NK-92 (cell line): ENCODE measurements around the gene PXDN.
"Not testable (repeated sequence)": the region's sequence is repeated elsewhere in the genome, so short reads cannot be mapped to it uniquely, and the experiment has no call there.

Experiments used
- DNase-seq: peaks from one replicate; lab custom pipeline; 2025; ENCODE audit not compliant: unreplicated experiment; lab: John Stamatoyannopoulos, UW

Gene PXDN

GRCh38 chr2:1744446-1745170, at the start of gene PXDN:
Gene PXDN (minus strand): TSS chr2:1744515. CDS start chr2:1744455, 60 bp downstream.
- no peak for DNase-seq

GRCh38 chr2:1793868-1794445, 49.6 kb upstream of the PXDN start:
- DNase-seq: no peak

- DNase-seq: no peak
Observed at GRCh38 chr2:1793001-1793867, 48.9 kb upstream of the PXDN start.

GRCh38 chr2:1791685-1792435, 47.5 kb upstream of the PXDN start:
- no peak for DNase-seq

GRCh38 chr2:1791006-1791605, 46.8 kb upstream of the PXDN start:
- no peak for DNase-seq

- DNase-seq: no peak
Observed at GRCh38 chr2:1790473-1790872, 46.2 kb upstream of the PXDN start.

GRCh38 chr2:1789610-1790009, 45.3 kb upstream of the PXDN start:
- no peak for DNase-seq

- DNase-seq: no peak
Observed at GRCh38 chr2:1788478-1788959, 44.2 kb upstream of the PXDN start.

- no peak for DNase-seq
Observed at GRCh38 chr2:1787755-1788477, 43.6 kb upstream of the PXDN start.

GRCh38 chr2:1784986-1785617, 40.8 kb upstream of the PXDN start:
- DNase-seq: no peak

GRCh38 chr2:1784087-1784486, 39.8 kb upstream of the PXDN start:
- no peak for DNase-seq

GRCh38 chr2:1782514-1782913, 38.2 kb upstream of the PXDN start:
- no peak for DNase-seq

- DNase-seq: no peak
Observed at GRCh38 chr2:1781291-1782080, 37.2 kb upstream of the PXDN start.

- DNase-seq: no peak
Observed at GRCh38 chr2:1780693-1781092, 36.4 kb upstream of the PXDN start.

GRCh38 chr2:1780054-1780453, 35.7 kb upstream of the PXDN start:
- DNase-seq: not testable (repeated sequence)

- no peak for DNase-seq
Observed at GRCh38 chr2:1778566-1778965, 34.3 kb upstream of the PXDN start.

- no peak for DNase-seq
Observed at GRCh38 chr2:1777781-1778180, 33.5 kb upstream of the PXDN start.

GRCh38 chr2:1777156-1777555, 32.8 kb upstream of the PXDN start:
- DNase-seq: no peak
